ENCODE results near the gene DLX1.
"Not testable (repeated sequence)": the region's sequence is repeated elsewhere in the genome, so short reads cannot be mapped to it uniquely, and the experiment has no call there.

DLX1 gene

DNA sequence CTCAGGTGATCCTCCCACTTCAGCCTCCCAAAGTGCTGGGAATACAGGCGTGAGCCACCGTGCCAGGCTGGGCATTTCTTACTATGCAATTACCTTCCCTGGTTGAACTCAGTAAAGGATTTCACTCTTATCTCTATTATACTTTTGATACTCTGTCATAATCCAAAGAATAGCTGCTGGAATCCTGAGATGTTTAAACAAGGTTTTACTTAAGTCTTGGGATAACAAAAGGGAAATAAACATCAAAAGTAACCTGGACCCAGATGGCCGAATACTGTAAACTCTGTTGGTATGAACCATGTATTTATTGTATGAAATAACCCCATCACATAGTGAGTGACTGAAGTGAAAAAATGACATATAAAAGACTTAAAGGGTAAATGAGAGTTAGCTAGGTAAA lies 29.3 kb downstream of the DLX1 start:
- DNase-seq (ENCODE audit: low spot score): no peak

DNA sequence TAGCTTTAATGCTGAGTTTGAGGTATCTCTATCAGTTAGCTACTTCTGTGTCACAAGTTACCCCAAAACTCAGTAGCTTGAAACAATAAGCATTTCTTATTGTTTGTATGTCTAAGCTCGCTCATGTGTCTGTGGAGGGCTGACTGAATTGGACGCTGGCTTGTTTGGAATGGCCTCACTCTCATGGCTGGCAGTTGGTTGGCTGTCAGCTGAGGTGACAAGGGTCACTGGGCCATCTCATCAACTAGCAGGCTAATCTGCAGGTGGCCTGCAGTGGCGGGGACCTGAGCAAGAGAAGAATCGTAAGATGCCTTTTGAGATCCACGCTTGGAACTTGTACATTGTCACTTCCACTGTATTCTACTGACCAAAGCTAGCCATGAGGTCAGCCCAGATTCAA lies 30.8 kb downstream of the DLX1 start:
- no peak for DNase-seq (ENCODE audit: low spot score)

DNA sequence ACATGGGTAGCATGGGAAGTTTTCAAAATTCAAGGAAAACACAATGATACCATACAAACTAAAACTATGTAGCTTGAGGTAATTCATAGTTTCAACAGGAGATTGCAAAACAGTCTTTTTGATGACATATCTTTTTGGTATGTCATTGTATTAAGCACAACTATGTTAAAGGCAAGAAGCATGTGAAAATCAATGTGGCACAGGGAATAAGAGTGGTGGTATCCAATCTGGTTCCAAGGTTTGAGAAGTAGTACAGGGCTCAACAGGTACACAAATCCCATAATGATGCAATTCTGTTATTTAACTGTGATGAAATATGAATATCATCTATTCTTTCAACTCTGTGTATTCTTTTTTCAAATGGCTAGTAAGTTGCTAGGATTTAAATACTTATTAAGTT lies 33.8 kb downstream of the DLX1 start:
- no peak for DNase-seq (ENCODE audit: low spot score)

DNA sequence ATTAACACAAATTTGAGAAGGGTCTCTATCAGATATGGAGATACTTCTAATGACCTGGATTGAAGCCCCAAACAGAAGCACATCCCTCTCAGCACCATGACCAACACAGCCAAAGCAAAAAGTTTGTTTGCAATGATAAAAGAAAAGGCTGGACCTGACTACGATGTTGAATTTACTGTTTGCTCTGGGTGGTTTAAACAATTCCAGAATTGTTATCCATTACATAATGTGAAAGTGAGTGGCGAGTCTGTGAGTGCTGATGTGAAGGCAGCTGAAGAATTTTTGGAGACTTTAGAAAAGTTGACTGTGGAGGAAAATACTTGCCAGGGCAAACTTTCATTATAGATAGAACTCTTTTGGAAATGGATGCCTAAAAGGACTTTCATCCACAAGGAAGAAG lies 34.8 kb downstream of the DLX1 start:
- DNase-seq (ENCODE audit: low spot score): no peak

GRCh38 chr2:172128484-172128883 lies 43.2 kb downstream of the DLX1 start:
- no peak for DNase-seq (ENCODE audit: low spot score)

DNA sequence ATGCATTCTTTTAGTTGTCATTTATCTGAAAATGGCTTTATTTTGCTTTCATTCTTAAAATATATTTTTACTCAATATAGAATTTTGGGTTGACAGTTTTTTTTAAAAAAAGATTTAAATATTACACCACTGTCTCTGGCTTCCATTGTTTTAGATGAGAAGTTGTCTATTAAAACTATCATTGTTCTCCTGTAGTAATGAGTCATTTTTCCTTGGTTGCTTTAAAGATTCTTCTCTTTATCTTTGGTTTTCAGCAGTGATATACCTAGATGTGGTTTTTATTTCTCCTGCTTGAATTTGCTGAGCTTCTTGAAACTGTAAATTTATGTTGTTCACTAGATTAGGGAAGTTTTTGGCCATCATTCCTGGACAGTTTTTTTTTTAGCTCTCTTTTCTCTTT lies 44.1 kb downstream of the DLX1 start:
- DNase-seq (ENCODE audit: low spot score): no peak

- no peak for DNase-seq (ENCODE audit: low spot score)
Observed at GRCh38 chr2:172131713-172132555, 46.6 kb downstream of the DLX1 start.

GRCh38 chr2:172134270-172134669 lies 49.0 kb downstream of the DLX1 start:
- DNase-seq (ENCODE audit: low spot score): no peak

GRCh38 chr2:172135446-172135845 lies 50.1 kb downstream of the DLX1 start:
- DNase-seq (ENCODE audit: low spot score): no peak

GRCh38 chr2:172137109-172137508 lies 51.8 kb downstream of the DLX1 start:
- DNase-seq (ENCODE audit: low spot score): no peak

GRCh38 chr2:172137943-172138342 lies 52.6 kb downstream of the DLX1 start:
- DNase-seq (ENCODE audit: low spot score): no peak

DNA sequence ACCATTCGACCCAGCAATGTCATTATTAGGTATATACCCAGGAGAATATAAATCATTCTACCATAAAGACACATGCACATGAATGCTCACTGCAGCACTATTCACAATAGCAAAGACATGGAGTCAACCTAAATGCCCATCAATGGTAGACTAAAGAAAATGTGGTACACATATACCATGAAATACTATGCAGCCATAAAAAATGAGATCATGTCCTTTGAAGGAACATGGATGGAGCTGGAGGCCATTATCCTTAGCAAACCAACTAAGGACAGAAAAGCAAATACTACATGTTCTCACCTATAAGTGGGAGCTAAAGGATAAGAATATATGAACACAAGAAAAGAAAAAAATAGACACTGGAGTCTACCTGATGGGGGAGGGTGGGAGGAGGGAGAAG lies 53.4 kb downstream of the DLX1 start:
- DNase-seq (ENCODE audit: low spot score): not testable (repeated sequence)

Measured in germinal center (tissue), 1 donor.